Retinal pigment epithelial cell (primary cell): Measurements from ENCODE around the gene ROR2.
A peak's percentile ranks its signal among the peaks of the same experiment; 100 is the strongest.
"Not testable (repeated sequence)": the region's sequence is repeated elsewhere in the genome, so short reads cannot be mapped to it uniquely, and the experiment has no call there.

Experiments used
- DNase-seq: peaks from one replicate; pipeline ENCODE4 v3.0.0-alpha.2; 2010; ENCODE audit warnings: low read depth
- H3K4me3 ChIP-seq: 2 replicates; pipeline ENCODE4 v1.5.1; 2011; ENCODE audit warnings: mild to moderate bottlenecking, low read length, control low read depth, moderate library complexity
- CTCF ChIP-seq: conservative IDR thresholded peaks from 2 replicates; pipeline ENCODE4 v1.5.1; 2011; ENCODE audit warnings: low read depth, low read length, control low read depth, inconsistent platforms

ROR2 gene

GRCh38 chr9:91985692-91986091 lies 35.7 kb upstream of the ROR2 start:
- DNase-seq, result no peak
- TF ChIP-seq CTCF, result no peak
- H3K4me3 ChIP-seq, result no peak overlapping the region

- no peak overlapping the region for H3K4me3 ChIP-seq
- peak; percentile 83 for DNase-seq
- TF ChIP-seq CTCF, result peak; percentile 67
Observed at GRCh38 chr9:91978740-91979414, 28.8 kb upstream of the ROR2 start.

GRCh38 chr9:91975254-91975653 lies 25.2 kb upstream of the ROR2 start:
- not testable (repeated sequence) for H3K4me3 ChIP-seq, DNase-seq

GRCh38 chr9:91972711-91973110 lies 22.7 kb upstream of the ROR2 start:
- no peak for DNase-seq
- H3K4me3 ChIP-seq, result no peak overlapping the region
- no peak for TF ChIP-seq CTCF

GRCh38 chr9:91972076-91972626 lies 22.1 kb upstream of the ROR2 start:
- no peak overlapping the region for H3K4me3 ChIP-seq
- TF ChIP-seq CTCF, result no peak
- no peak for DNase-seq

GRCh38 chr9:91967259-91967658 lies 17.2 kb upstream of the ROR2 start:
- no peak overlapping the region for H3K4me3 ChIP-seq
- TF ChIP-seq CTCF, result no peak
- DNase-seq, result no peak

GRCh38 chr9:91966503-91966902 lies 16.5 kb upstream of the ROR2 start:
- DNase-seq, result no peak
- TF ChIP-seq CTCF, result no peak
- no peak overlapping the region for H3K4me3 ChIP-seq
